Spleen (tissue), 7 donors: ENCODE measurements around the gene SOX30.
"Not testable (repeated sequence)": the region's sequence is repeated elsewhere in the genome, so short reads cannot be mapped to it uniquely, and the experiment has no call there.

ENCODE experiments used
- CTCF ChIP-seq, 11 experiments: fragments of 200-600 bp in 7 of 11; fragments of 450-650 bp in 4 of 11; sonication (generic) in 4 of 11; IDR thresholded peaks in 8 of 11; conservative IDR thresholded peaks in 3 of 11; 1 replicate in 7 of 11; 2 replicates in 4 of 11; pipeline versions ENCODE4 v1.4.0 to v1.8.0; 2016 to 2021; ENCODE audit warnings: antibody characterized with exemption in 11 of 11, inconsistent platforms in 4 of 11, mild to moderate bottlenecking in 1 of 11
- POLR2A ChIP-seq, 3 donors: fragments of 450-650 bp; IDR thresholded peaks; one replicate each; pipeline ENCODE4 v1.5.1; 2017; ENCODE audit warnings: antibody characterized with exemption in 3 of 3, mild to moderate bottlenecking in 1 of 3
- POLR2AphosphoS5 ChIP-seq, 3 donors: sonication (generic); formaldehyde crosslinking; IDR thresholded peaks; one replicate each; pipeline ENCODE4 v1.5.1; 2017; ENCODE audit warnings: antibody characterized with exemption in 3 of 3
- donor health status: DM: no; HTN: no; CAD: no; lungs with moderate emphysema.
- donor health status: DM: no; HTN: no; CAD: no.
- donor health status: DM: no; HTN: no; CAD: no.

GRCh38 chr5:157693816-157694215 is 41.6 kb upstream of the SOX30 start:
- not testable (repeated sequence) for TF ChIP-seq CTCF (IDR thresholded peaks at IDR 0.05 in 8 of 11, conservative IDR thresholded peaks at IDR 0.05 in 3 of 11); POLR2AphosphoS5 (IDR thresholded peaks at IDR 0.05); POLR2A (IDR thresholded peaks at IDR 0.05)
